Measurements from ENCODE around the gene HAPLN1.

DNA sequence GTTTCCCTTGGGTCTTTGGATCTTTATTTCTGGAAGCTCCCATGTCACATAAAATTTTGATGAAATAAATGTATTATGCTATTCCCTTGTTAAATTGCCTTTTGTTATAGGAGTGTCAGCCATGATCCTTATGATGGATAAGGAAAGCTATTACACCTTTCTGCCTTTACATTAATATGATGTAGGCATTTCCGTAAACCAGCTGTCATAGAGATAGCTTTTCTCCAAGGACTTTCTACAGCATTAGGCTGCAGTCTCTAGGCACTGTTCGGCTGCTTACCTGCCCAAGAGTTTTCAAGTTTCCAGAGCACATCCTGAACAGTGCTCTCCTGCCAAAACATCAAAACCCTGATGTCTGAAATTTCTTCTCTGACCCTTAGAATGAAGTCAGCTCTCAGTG lies 87.4 kb downstream of the HAPLN1 start:
- TF ChIP-seq CTCF (IDR thresholded peaks at IDR 0.05; ENCODE audit: low read length) (no peak), EZH2 (optimal IDR thresholded peaks at IDR 0.05; ENCODE audit: low read depth, low read length) (no peak), EZH2phosphoT487 (IDR thresholded peaks at IDR 0.05; ENCODE audit: low read length) (no peak)
